ENCODE results near the gene ZNF710. TPM values are rescaled to one million over a fixed set of nuclear protein-coding genes. Genes with fewer than 3 reads are reported as not detected.

Gene ZNF710
- total RNA-seq, 4 donors from 2014 or later: 19.2 to 32.1 (median 25.0) TPM

GRCh38 chr15:90114451-90114901 is 113.4 kb downstream of the ZNF710 start:
- Histone ChIP-seq H3K9me3 (peaks cover 5% of the 10 kb centered on the region), H3K27me3 (no peaks in the 10 kb centered on the region), H3K4me1 (no peaks in the 10 kb centered on the region), H3K4me3 (no peak overlapping the region), H3K27ac (no peak overlapping the region), H3K36me3 (no peaks in the 10 kb centered on the region)
- TF ChIP-seq, protein P1, sequence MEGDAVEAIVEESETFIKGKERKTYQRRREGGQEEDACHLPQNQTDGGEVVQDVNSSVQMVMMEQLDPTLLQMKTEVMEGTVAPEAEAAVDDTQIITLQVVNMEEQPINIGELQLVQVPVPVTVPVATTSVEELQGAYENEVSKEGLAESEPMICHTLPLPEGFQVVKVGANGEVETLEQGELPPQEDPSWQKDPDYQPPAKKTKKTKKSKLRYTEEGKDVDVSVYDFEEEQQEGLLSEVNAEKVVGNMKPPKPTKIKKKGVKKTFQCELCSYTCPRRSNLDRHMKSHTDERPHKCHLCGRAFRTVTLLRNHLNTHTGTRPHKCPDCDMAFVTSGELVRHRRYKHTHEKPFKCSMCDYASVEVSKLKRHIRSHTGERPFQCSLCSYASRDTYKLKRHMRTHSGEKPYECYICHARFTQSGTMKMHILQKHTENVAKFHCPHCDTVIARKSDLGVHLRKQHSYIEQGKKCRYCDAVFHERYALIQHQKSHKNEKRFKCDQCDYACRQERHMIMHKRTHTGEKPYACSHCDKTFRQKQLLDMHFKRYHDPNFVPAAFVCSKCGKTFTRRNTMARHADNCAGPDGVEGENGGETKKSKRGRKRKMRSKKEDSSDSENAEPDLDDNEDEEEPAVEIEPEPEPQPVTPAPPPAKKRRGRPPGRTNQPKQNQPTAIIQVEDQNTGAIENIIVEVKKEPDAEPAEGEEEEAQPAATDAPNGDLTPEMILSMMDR (IDR thresholded peaks at IDR 0.05): no peak
- TF ChIP-seq POLR2AphosphoS5 (IDR thresholded peaks at IDR 0.05) (no peak), POLR2A (IDR thresholded peaks at IDR 0.05) (no peak), EP300 (IDR thresholded peaks at IDR 0.05) (no peak)
- DNase-seq (ENCODE audit: low spot score in 2 of 2): no peak
- 85% methylated on average over 2 of the region's 2 CpGs for WGBS

- Histone ChIP-seq H3K4me1 (no peaks in the 10 kb centered on the region), H3K27me3 (no peaks in the 10 kb centered on the region), H3K27ac (no peak overlapping the region), H3K36me3 (no peaks in the 10 kb centered on the region), H3K4me3 (no peak overlapping the region), H3K9me3 (peaks cover 5% of the 10 kb centered on the region)
- WGBS: 98% methylated on average over 2 of the region's 2 CpGs
- DNase-seq (ENCODE audit: low spot score in 2 of 2): no peak
- TF ChIP-seq POLR2AphosphoS5 (IDR thresholded peaks at IDR 0.05) (no peak), EP300 (IDR thresholded peaks at IDR 0.05) (no peak), POLR2A (IDR thresholded peaks at IDR 0.05) (no peak)
- TF ChIP-seq, protein P1 (IDR thresholded peaks at IDR 0.05): no peak
Measured at GRCh38 chr15:90115783-90116182, 114.7 kb downstream of the ZNF710 start.

DNA sequence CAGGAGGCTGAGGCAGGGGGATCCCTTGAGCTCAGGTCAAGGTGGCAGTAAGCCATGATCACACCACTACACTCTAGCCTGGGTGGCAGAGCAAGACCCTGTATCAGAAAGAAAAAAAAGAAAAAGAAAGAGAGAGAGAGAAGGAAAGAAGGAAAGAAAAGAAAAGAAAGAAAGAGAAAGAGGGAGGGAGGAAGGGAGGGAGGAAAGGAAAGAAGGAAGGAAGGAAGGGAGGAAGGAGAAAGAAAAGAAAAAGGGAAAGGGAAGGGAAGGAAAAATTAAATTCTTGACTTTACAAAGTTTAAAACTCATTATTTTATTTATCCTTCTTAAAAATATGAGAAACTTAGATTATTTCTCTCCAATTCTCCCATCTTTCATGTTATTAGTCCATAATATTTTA is 118.2 kb downstream of the ZNF710 start:
- Histone ChIP-seq H3K9me3 (peaks cover 5% of the 10 kb centered on the region), H3K4me1 (no peaks in the 10 kb centered on the region), H3K4me3 (no peak overlapping the region), H3K27ac (no peak overlapping the region), H3K36me3 (no peaks in the 10 kb centered on the region), H3K27me3 (no peaks in the 10 kb centered on the region)
- no peak for DNase-seq (ENCODE audit: low spot score in 2 of 2)
- TF ChIP-seq, protein P1 (IDR thresholded peaks at IDR 0.05): no peak
- no peak for TF ChIP-seq EP300 (IDR thresholded peaks at IDR 0.05)
- no peak for TF ChIP-seq POLR2AphosphoS5 (IDR thresholded peaks at IDR 0.05)
- TF ChIP-seq POLR2A (IDR thresholded peaks at IDR 0.05): no peak

GRCh38 chr15:90121086-90121485 is 120.0 kb downstream of the ZNF710 start:
- WGBS: 88% methylated on average over 6 of the region's 6 CpGs
- no peak for TF ChIP-seq EP300 (IDR thresholded peaks at IDR 0.05)
- TF ChIP-seq POLR2AphosphoS5 (IDR thresholded peaks at IDR 0.05): no peak
- TF ChIP-seq, protein P1 (IDR thresholded peaks at IDR 0.05): no peak
- TF ChIP-seq POLR2A (IDR thresholded peaks at IDR 0.05): no peak
- Histone ChIP-seq H3K27ac (no peak overlapping the region), H3K36me3 (no peaks in the 10 kb centered on the region), H3K9me3 (no peaks in the 10 kb centered on the region), H3K4me1 (no peaks in the 10 kb centered on the region), H3K27me3 (no peaks in the 10 kb centered on the region), H3K4me3 (no peak overlapping the region)
- DNase-seq (ENCODE audit: low spot score in 2 of 2): no peak

- Histone ChIP-seq H3K27ac (no peak overlapping the region), H3K9me3 (no peaks in the 10 kb centered on the region), H3K27me3 (no peaks in the 10 kb centered on the region), H3K36me3 (no peaks in the 10 kb centered on the region), H3K4me3 (no peak overlapping the region), H3K4me1 (no peaks in the 10 kb centered on the region)
- no peak for TF ChIP-seq POLR2AphosphoS5 (IDR thresholded peaks at IDR 0.05)
- TF ChIP-seq POLR2A (IDR thresholded peaks at IDR 0.05): no peak
- TF ChIP-seq, protein P1 (IDR thresholded peaks at IDR 0.05): no peak
- no peak for TF ChIP-seq EP300 (IDR thresholded peaks at IDR 0.05)
- no peak for DNase-seq (ENCODE audit: low spot score in 2 of 2)
Measured at GRCh38 chr15:90124507-90124906, 123.4 kb downstream of the ZNF710 start.
